ENCODE data around the gene MTIF2.

DNA sequence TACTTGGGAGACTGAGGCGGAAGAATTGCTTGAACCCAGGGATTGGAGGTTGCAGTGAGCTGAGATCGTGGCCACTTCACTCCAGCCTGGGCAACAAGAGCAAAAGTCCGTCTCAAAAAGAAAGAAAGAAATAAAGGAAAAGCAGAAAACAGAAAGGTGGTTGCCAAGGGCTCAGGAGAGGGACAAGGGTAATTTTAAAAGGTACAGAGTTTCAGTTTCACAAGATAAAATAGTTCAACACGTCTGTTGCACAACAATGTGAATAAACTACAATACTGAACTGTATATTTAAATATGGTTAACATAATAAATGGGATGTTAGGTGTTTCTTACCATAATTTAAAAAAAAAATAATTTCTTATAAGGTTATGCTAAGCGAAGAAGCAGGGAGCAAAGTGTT lies 23.6 kb downstream of the MTIF2 start:
- TF ChIP-seq, protein P1, sequence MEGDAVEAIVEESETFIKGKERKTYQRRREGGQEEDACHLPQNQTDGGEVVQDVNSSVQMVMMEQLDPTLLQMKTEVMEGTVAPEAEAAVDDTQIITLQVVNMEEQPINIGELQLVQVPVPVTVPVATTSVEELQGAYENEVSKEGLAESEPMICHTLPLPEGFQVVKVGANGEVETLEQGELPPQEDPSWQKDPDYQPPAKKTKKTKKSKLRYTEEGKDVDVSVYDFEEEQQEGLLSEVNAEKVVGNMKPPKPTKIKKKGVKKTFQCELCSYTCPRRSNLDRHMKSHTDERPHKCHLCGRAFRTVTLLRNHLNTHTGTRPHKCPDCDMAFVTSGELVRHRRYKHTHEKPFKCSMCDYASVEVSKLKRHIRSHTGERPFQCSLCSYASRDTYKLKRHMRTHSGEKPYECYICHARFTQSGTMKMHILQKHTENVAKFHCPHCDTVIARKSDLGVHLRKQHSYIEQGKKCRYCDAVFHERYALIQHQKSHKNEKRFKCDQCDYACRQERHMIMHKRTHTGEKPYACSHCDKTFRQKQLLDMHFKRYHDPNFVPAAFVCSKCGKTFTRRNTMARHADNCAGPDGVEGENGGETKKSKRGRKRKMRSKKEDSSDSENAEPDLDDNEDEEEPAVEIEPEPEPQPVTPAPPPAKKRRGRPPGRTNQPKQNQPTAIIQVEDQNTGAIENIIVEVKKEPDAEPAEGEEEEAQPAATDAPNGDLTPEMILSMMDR (conservative IDR thresholded peaks at IDR 0.05 in 1 of 2, IDR thresholded peaks at IDR 0.05 in 1 of 2; ENCODE audit: low read depth in 1 of 2, low read length in 2 of 2): no peak
- TF ChIP-seq EZH2 (IDR thresholded peaks at IDR 0.05; ENCODE audit: low read length, missing control alignments): no peak

Data from fibroblast of lung (primary cell).